Measurements from ENCODE around the gene MYH14.

DNA sequence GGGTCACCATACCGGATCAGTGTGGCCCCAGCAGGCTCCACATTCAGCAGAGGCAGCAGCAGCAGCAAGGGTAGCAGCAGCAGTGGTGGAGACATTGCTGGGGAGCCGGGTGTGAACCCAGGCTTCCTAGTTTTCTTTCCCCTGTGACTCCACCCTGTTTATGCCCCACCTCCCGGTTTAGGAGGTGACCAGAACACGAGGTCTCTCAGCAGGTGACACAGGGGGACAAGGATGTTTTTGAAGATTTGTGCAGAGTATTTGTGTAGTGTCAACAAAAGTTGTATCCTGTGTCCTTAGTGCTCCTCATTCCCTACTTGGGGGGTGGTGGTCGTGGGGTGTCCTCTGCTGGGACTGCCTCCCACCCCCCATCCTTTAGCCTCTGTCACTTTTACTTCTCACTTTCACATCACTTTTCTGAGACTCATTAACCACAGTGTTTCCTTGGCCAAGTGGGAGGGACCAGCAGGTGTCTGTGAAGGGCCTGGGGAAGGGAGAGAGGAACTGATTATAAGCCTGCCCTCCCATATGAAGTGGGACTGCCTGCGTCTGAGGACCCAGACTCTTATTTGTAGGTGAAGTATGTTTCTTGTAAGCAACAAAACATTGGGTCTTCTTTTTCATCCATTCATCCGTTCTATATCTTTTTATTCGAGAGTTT lies 141.4 kb downstream of the MYH14 start:
- TF ChIP-seq, protein P1, sequence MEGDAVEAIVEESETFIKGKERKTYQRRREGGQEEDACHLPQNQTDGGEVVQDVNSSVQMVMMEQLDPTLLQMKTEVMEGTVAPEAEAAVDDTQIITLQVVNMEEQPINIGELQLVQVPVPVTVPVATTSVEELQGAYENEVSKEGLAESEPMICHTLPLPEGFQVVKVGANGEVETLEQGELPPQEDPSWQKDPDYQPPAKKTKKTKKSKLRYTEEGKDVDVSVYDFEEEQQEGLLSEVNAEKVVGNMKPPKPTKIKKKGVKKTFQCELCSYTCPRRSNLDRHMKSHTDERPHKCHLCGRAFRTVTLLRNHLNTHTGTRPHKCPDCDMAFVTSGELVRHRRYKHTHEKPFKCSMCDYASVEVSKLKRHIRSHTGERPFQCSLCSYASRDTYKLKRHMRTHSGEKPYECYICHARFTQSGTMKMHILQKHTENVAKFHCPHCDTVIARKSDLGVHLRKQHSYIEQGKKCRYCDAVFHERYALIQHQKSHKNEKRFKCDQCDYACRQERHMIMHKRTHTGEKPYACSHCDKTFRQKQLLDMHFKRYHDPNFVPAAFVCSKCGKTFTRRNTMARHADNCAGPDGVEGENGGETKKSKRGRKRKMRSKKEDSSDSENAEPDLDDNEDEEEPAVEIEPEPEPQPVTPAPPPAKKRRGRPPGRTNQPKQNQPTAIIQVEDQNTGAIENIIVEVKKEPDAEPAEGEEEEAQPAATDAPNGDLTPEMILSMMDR (IDR thresholded peaks at IDR 0.05; ENCODE audit: low read depth, low read length, poor library complexity, severe bottlenecking) = no peak
- no peak for TF ChIP-seq EZH2phosphoT487 (IDR thresholded peaks at IDR 0.05; ENCODE audit: borderline replicate concordance, low read length)

Measured in DOHH2 (cell line).